Choroid plexus epithelial cell (primary cell): ENCODE measurements around the gene MFAP1.

Experiments
- DNase-seq: peaks from one replicate; pipeline ENCODE4 v3.0.0-alpha.2; 2010; ENCODE audit warnings: low read depth
- H3K4me3 ChIP-seq: 2 replicates; pipeline ENCODE4 v1.5.1; 2011; ENCODE audit warnings: low read depth, mild to moderate bottlenecking, control low read depth, low read length, moderate library complexity
- CTCF ChIP-seq: conservative IDR thresholded peaks from 2 replicates; pipeline ENCODE4 v1.5.1; 2011; ENCODE audit warnings: low read depth, mild to moderate bottlenecking, control low read depth, inconsistent platforms, low read length, moderate library complexity

Gene MFAP1

GRCh38 chr15:43771816-43772215 lies 52.7 kb downstream of the MFAP1 start:
- DNase-seq, result no peak
- H3K4me3 ChIP-seq, result no peak overlapping the region
- no peak for TF ChIP-seq CTCF

- peak; percentile 82 for DNase-seq
- TF ChIP-seq CTCF, result peak; percentile 94
- H3K4me3 ChIP-seq, result no peak overlapping the region
These were observed 54.8 kb downstream of the MFAP1 start for GRCh38 chr15:43769584-43770228.

- no peak for TF ChIP-seq CTCF
- peak; percentile 21 for DNase-seq
- no peak overlapping the region for H3K4me3 ChIP-seq
These were observed 60.6 kb downstream of the MFAP1 start for GRCh38 chr15:43763819-43764446.

GRCh38 chr15:43762824-43763223 lies 61.7 kb downstream of the MFAP1 start:
- H3K4me3 ChIP-seq, result no peak overlapping the region
- TF ChIP-seq CTCF, result no peak
- DNase-seq, result peak; percentile 79
